Right renal pelvis (tissue), 4 donors: ENCODE data around the gene LMOD2. TPM values are rescaled to one million over a fixed set of nuclear protein-coding genes. Genes with fewer than 3 reads are reported as not detected.

ENCODE experiments used
- DNase-seq, 4 donors: peaks; one replicate each; pipeline ENCODE4 v3.0.0-alpha.2; 2013; ENCODE audit warnings: low read depth in 4 of 4, low spot score in 3 of 4, missing footprints in 1 of 4
- polyA plus RNA-seq, 4 donors: library from polyadenylated mRNA; unstranded; fragments of 120-200 nt; gene quantifications; one replicate each; pipeline ENCODE4 v1.2.1, GENCODE V29; 2013; ENCODE audit not compliant: insufficient read length in 4 of 4

LMOD2 gene
- polyA plus RNA-seq, 4 donors, result 0.03 to 0.21 TPM; not detected in 2

DNA sequence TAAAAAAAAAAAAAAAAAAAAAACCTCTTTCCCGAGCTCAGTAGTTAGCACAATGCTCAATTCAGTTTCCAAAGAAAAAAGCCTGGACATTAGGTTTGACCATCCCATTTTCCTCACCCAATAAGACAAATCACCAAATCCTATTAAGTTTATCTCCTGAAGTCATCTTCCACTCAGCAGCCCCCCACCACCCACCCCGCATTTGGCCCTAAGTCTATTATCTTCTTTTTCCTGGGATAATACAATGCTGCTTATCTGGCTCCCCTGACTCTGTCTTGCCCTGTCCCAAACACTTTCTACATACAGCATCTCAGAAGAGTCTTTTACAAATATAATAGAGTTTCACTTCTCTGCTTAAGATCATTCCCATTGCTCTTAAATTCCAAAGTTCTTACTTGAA lies 17.8 kb upstream of the LMOD2 start:
- DNase-seq, result no peak

DNA sequence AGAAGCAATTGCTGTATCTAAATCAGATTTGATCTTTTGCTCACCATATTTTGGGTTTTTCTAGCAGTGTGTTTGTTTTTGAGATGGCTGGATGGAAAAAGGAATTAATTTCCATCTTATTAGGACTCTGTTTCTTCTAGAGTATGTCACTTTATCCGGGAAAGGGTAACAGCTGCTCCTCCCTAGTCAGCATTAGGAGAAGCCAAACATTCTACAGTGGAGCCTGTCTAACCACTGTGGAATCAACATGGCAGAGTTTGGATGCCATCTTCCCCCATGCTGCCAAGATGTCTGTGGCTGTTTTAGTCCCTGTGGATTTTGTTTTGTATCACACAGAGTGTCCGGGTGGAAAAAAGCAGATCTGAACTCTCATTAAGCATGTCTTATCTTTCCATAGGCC lies 16.0 kb upstream of the LMOD2 start:
- no peak for DNase-seq

DNA sequence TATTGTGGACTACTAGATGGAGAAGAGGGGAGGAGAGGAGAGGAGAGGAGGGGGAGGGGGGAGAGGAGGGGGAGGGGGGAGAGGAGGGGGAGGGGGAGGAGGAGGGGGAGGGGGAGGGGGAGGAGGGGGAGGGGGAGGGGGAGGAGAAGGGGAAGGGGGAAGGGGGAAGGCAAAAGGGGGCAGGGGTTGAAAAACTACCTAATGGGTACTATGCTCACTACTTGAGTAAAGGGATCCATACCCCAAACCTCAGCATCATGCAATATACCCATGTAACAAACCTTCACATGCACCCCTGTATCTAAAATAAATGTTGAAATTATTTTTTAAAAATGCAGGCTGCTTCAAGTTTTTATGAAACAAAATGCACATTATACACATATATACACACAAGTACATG lies 15.1 kb upstream of the LMOD2 start:
- DNase-seq, result no peak

DNA sequence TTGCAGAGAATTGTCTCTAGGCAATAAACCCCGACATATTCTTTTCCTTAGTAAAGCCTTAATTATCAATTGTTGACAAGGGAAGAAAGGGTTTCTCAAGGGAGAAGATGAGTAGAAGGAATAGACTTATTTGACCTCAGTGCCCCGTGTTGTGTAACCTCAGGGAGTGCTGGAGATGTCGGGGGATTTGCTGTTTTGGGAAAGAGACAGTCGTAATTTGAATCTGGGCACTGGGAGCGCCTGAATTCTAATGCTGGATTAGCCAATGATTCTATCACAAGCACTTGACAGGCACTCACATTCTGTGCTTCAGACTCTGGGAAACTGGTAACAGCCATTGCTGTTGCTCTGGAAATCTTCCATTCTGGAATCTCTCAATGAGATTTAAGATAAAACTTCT lies 13.8 kb upstream of the LMOD2 start:
- no peak for DNase-seq

DNA sequence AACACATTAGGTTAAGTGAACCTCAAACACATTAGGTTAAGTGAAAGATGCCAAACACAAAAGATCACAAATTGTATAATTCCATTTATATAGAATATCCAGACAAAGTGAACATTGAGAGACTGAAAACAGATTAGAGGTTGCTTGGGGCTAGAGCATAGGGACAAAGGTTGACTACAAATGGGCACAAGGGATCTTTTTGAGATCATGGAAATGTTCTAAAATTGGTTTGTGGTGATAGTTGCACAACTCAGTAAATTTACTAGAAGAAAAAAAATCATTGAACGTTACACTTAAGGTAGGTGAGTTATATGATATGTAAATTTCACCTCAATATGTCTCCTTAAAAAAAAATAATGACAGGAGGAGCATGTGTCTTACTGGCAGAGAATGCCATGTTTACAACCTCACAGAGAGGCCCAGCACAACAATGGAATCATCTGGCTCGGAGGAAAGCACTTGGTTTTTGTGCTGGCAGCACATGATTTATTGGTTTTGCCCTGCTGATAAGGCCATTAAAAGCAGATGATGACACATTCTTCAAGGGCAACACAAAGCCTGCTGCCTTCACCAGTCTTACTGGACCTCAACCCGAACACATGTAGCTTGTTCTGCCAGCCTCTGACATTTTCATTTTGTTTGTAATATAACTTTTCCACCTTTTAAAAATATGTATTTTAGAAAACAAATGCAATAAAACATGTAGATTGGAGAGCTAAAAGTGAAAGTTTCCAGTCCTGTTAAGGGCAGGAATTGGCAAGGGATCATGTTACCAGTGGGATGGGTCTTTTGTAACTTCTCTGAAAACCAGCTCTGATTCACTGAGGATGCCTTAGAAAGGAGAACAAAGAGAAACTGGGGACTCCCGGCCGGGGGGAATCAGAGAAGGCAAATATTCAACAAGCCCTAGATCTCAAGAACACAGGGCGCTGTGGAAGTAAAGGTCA lies 11.9 kb upstream of the LMOD2 start:
- DNase-seq, result peak in 1 of 4 donors; percentile 28

DNA sequence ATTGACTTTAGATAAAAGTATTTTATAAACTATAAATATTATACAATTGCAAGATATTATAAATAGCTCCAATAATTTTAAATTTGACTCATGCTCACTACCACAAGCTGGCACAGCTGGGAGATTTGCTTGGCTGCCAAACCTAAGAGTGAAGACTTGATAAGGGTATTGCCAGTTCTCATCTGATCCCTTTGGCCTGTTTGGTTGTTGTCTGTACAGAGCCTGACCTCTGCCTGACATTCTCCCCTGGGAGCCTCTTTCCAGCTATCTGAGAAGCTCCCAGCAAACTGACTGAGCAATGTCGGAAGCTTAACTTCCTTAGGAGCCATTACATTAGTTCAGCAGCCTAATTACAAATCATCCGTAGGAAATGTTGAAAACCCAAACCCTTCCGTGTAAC lies 10.2 kb upstream of the LMOD2 start:
- no peak for DNase-seq

DNA sequence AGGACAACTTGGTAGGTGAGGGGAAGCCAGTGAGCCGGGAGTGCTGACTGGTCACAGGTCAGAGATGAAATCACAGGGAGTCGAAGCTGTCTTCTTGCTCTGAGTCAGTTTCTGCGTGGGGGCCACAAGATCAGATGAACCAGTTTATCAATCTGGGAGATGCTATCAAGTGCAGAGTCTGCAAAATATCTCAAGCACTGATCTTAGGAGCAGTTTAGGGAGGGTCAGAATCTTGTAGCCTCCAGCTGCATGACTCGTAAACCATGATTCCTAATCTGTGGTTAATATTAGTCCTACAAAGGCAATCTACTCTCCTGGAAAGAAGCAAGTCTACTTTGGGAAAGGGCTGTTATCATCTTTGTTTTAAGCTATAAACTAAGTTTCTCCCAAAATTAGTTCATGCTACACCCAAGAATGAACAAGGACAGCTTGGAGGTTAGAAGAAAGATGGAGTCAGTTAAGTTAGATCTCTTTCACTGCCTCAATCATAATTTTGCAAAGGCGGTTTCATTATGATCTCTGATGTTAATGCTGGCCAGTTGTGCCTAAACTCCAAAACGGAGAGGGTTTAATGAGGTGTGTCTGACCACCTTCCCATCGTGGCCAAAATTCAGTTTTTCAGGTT lies 8.4 kb upstream of the LMOD2 start:
- DNase-seq, result no peak

DNA sequence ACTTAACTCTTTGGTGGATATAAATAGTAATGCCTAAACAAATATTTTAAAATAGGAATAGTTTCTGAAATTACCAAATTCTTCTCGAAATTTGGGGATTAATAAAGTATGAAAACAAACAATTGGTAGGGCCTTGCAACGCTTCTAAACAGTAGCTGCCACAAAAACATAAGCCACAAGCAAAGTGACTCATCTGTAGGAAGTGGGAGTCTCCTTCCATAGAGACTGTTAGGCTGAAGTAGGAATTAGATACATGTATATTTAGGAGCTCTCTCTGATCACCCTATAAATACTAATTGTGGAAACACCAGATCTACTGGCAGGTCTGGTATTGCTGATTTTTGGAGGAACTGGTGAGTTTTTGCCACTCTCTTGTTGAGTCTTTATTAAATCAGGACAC lies 5.7 kb upstream of the LMOD2 start:
- no peak for DNase-seq

DNA sequence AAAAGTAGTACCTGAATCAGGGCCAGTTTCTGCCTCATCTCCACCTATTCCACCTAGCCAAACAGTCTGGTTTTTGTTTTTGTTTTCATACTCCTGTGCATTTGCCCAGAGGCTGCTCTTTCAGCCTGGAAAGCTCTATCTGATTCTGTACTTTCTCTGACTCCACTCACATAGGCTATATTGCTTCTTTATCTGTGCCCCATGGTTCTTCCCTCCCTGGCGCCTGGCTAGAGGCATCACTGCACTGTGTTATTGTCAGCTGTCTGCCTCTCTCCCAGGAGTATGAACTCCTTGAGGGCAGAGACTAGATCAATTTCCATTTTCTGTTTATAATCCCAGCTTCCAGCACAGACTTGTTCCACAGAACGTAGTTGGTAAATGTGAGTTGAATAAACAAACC lies 5.1 kb upstream of the LMOD2 start:
- DNase-seq, result no peak

DNA sequence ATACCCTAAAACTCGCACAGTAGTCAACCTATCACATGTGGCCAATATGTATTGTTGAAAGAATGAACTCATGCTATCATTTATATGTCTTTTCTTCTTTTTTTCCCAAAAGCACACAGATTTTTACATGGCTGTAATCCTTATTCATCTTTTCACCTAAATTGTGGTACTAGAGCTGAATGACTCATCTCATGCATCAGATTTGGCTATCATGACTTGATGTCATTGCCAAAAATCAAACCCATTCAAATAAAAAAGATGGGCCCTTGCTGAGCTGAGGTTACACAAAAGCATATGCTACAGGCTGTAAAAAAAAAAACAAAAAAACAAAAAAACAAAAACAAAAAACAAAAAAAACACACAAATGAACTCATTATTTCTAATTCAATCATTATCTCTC lies 3.3 kb upstream of the LMOD2 start:
- DNase-seq, result no peak

DNA sequence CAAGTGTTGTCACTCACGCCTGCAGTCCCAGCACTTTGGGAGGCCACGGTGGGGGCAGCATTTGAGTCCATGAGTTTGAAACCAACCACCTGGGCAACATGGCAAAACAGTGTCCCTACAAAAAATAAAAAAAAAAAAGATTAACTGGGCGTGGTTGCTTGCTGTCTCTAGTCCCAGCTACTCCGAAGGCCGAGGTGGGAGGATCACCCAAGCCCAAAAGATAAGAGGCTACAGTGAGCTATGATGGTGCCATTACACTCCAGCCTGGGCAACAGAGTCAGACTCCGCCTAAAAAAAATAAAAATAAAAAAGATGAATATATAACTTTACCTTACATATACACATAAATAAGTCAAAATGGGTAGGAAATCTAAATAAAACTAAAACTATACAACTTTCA lies 2.5 kb upstream of the LMOD2 start:
- no peak for DNase-seq

DNA sequence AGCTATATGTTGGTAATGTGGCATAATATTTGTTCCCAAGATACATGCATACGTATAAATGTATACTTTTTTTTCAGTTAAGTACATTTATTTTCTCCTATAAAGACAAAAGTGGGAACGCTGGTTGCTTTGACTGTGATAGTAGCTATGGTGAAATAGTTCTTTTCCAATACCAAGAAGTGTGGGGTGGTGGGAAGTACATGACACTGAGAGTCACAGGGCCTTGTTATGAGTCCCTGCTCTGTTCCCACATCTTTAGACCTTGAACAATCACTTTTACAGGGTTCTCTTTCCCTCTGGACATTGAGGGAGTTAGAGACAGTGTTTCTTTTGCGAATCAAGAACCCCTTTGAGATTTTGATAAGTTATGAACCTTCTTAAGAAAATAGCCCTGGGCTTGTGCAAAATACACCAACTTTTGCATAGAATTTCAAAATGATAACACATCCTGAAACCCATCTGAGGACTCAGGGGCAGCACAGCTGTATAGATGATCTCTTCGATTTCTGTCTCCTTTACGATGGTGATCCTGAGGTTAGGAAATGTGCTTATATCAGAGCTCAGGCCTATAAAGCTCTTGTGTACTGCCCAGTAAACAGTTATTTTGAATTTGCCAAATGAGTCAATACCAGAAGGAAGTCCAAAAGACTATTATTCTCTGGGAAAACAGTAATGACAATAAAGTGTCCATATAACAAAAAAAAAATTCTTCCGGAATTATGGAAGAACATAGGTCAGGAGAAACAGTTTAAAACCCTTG lies 1.1 kb downstream of the LMOD2 start:
- no peak for DNase-seq

DNA sequence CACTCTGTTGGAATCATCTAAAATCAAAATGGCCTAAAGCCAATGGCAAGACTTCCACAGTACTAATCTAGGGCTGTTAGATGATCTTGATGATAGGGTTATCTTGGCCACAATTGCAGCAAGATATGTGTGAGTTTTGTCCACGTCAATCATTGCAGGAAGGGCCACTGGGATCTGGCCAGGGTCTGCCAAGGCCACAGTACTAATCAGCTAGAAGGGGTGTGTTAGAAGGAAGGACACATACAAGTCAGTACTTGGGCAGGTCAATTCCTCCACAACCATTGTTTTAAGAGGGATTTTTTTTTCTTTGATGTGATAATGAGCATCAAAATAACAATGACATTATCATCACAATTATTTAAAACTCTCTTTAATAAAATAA lies 1.6 kb downstream of the LMOD2 start:
- DNase-seq, result no peak

DNA sequence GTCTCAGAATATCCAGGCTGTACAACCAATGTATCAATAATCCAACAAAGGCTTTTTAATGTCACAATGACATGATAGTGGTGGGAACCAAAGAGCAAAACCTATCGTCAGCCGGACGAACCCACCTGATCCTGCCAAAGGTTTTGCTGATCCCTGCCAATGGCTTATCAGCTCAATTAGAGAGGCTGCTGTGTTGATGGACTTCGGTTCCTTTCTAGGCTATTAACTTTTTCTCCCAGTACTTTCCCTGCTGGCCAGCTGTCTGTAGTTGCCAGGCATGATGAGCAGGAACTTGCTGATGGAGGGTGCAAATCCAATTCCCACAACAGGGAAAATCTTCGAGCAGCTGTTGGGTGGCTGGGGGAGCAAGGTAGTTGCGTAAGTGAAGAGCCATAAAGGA lies 2.4 kb downstream of the LMOD2 start:
- DNase-seq, result no peak

DNA sequence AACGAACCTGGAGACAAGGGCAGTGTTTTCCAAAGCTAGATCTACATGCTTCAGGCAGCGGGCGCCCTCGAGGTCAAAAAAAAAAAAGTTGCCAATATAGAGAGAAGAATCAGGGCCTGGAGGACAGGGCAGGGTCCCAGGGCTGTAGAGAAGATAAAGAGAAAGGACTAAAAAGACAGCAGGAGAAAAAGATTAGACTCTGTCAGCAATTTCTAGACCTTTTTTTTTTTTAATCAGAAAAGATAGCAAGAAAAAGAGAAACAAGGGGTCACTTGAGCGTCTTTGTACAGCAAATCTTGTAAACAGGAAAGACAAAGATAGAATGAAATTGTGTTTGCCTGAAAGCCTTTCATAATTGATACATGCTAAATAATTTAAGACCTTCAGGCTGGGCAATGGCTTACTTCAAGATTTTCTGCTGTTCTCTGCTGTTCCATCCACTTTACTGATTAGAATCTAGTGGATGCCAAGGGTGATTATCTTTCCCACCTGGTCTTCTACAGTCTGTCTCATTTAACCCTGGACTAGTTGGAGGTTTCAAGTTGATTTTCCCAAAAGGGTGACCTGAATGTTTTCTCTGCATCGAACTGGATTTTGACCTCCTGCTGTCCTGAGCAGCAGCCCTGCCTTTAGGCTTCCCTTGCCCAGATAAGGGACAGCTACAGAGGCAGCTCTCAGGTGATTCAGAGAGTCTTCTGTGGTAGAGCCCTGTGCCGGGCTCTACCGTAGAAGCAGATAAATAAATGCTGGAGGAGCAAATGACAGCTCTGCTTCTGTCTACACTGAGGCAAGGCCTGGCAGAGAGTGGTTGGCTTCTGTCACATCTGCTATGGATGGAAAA lies 5.1 kb downstream of the LMOD2 start:
- no peak for DNase-seq

DNA sequence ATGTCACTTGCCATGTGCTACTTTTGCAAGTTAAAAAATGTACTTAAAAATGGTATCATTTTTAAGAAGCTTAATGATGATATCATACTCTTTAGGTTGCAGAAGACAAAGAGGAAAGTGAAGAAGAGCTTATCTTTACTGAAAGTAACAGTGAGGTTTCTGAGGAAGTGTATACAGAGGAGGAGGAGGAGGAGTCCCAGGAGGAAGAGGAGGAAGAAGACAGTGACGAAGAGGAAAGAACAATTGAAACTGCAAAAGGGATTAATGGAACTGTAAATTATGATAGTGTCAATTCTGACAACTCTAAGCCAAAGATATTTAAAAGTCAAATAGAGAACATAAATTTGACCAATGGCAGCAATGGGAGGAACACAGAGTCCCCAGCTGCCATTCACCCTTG lies 6.1 kb downstream of the LMOD2 start:
- no peak for DNase-seq

DNA sequence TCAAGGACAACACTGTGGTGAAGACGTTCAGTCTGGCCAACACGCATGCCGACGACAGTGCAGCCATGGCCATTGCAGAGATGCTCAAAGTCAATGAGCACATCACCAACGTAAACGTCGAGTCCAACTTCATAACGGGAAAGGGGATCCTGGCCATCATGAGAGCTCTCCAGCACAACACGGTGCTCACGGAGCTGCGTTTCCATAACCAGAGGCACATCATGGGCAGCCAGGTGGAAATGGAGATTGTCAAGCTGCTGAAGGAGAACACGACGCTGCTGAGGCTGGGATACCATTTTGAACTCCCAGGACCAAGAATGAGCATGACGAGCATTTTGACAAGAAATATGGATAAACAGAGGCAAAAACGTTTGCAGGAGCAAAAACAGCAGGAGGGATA lies 6.6 kb downstream of the LMOD2 start:
- no peak for DNase-seq

DNA sequence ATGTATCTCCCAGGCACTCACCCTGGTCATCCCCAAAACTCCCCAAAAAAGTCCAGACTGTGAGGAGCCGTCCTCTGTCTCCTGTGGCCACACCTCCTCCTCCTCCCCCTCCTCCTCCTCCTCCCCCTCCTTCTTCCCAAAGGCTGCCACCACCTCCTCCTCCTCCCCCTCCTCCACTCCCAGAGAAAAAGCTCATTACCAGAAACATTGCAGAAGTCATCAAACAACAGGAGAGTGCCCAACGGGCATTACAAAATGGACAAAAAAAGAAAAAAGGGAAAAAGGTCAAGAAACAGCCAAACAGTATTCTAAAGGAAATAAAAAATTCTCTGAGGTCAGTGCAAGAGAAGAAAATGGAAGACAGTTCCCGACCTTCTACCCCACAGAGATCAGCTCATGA lies 7.1 kb downstream of the LMOD2 start:
- no peak for DNase-seq

DNA sequence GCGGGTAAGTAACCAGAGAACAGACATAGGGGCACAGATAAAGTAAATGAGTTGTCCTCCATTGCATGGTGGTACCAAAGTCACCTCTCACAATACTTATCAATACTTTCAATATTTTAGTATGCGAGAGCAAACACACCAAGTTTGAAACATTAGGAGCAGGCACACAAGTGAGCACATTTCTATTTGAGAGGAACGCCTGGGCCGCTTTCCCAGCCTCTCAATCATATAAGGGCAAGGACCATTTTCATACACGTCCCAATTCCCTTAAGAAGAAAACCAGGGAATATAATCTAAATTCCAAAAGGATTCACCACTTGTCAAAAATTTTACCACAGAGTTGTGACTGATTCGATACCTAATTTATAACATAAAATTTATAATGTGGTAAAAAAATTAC lies 7.5 kb downstream of the LMOD2 start:
- no peak for DNase-seq

DNA sequence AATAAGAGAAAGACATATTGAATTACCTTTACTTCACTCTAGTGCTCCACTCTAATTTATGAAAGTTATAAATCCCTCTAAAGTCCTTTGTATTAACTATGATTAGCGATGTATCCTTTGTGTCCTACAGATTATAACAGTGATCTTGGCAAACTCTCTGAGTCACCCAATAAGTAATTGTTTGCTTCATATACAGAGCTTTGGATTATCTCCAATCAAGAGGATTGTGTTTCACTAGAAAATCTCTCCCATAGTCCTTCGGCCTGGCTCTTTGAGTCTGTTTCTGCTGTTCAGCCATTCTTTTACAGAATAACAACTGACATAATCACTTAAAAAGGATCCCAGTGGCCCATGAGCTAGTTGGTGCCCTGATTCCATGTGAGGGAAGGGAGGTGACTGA lies 9.5 kb downstream of the LMOD2 start:
- no peak for DNase-seq

DNA sequence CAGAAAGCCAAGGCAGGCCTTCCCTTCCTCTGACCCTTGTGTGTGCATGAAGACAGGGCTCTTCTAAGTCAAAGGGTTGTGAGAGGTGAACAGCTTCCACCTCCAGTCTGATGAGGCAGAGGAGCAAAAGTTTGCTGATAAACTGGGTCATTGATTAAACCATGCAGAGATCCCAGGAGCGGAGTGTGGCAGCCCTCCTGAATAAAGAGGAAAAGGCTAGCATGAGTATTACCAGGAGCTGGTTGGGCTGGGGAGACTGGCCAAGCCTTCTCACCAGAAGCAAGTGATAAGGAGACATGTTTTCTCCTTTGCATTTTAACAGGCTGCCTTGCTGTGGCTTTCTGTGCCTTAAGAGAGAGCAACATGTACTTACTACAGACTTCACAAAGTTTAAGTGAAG lies 10.2 kb downstream of the LMOD2 start:
- no peak for DNase-seq
